Activated gamma-delta T cell treated with Interleukin-2 at 50 U/mL for 16 hours (primary cell): ENCODE results near the gene KPNB1.
"Not testable (repeated sequence)": the region's sequence is repeated elsewhere in the genome, so short reads cannot be mapped to it uniquely, and the experiment has no call there.

Experiments
- DNase-seq: peaks from one replicate; pipeline ENCODE4 v3.0.0-alpha.2; 2020

KPNB1 gene

GRCh38 chr17:47682727-47683126 is 33.0 kb downstream of the KPNB1 start:
- not testable (repeated sequence) for DNase-seq

GRCh38 chr17:47684025-47684424 is 34.3 kb downstream of the KPNB1 start:
- no peak for DNase-seq

GRCh38 chr17:47684535-47685193 is 34.9 kb downstream of the KPNB1 start:
- DNase-seq, result no peak

- no peak for DNase-seq
These were observed 36.0 kb downstream of the KPNB1 start for GRCh38 chr17:47685556-47686275.

- DNase-seq, result no peak
These were observed 36.5 kb downstream of the KPNB1 start for GRCh38 chr17:47686276-47686635.

GRCh38 chr17:47686664-47687327 is 37.1 kb downstream of the KPNB1 start:
- DNase-seq, result no peak

GRCh38 chr17:47687328-47687690 is 37.6 kb downstream of the KPNB1 start:
- no peak for DNase-seq

- DNase-seq, result no peak
These were observed 38.0 kb downstream of the KPNB1 start for GRCh38 chr17:47687748-47688147.

- no peak for DNase-seq
These were observed 40.4 kb downstream of the KPNB1 start for GRCh38 chr17:47690121-47690520.

- no peak for DNase-seq
These were observed 42.6 kb downstream of the KPNB1 start for GRCh38 chr17:47692137-47692894.

- no peak for DNase-seq
These were observed 43.4 kb downstream of the KPNB1 start for GRCh38 chr17:47692895-47693730.

GRCh38 chr17:47693731-47694580 is 44.2 kb downstream of the KPNB1 start, which contains the start of gene TBKBP1:
Gene TBKBP1, plus strand, starts transcription at chr17:47694161. Its CDS starts 1,952 bp downstream, at chr17:47696113.
- peak; percentile 60 for DNase-seq

- DNase-seq, result peak; percentile 40
These were observed 45.1 kb downstream of the KPNB1 start for GRCh38 chr17:47694581-47695428.

- no peak for DNase-seq
These were observed 46.0 kb downstream of the KPNB1 start for GRCh38 chr17:47695429-47696376.

GRCh38 chr17:47696717-47697642 is 47.3 kb downstream of the KPNB1 start:
- no peak for DNase-seq

GRCh38 chr17:47697906-47698711 is 48.4 kb downstream of the KPNB1 start:
- no peak for DNase-seq
